B cell (primary cell): Measurements from ENCODE around the gene PMPCA.

Experiments
- CTCF ChIP-seq: fragments of 200-600 bp; IDR thresholded peaks from one replicate; pipeline ENCODE4 v1.8.0; 2022; ENCODE audit warnings: antibody characterized with exemption, mild to moderate bottlenecking
- EZH2 ChIP-seq: IDR thresholded peaks from 2 replicates; pipeline ENCODE4 v1.6.1; 2012; ENCODE audit warnings: borderline replicate concordance, low read depth, mild to moderate bottlenecking, moderate library complexity, low read length; ENCODE audit not compliant: insufficient read depth, poor library complexity, severe bottlenecking

GRCh38 chr9:136381311-136381710 lies 29.1 kb upstream of the PMPCA start:
- TF ChIP-seq CTCF: no peak
- no peak for TF ChIP-seq EZH2
